ENCODE measurements around the gene SPNS3.

Gene SPNS3

DNA sequence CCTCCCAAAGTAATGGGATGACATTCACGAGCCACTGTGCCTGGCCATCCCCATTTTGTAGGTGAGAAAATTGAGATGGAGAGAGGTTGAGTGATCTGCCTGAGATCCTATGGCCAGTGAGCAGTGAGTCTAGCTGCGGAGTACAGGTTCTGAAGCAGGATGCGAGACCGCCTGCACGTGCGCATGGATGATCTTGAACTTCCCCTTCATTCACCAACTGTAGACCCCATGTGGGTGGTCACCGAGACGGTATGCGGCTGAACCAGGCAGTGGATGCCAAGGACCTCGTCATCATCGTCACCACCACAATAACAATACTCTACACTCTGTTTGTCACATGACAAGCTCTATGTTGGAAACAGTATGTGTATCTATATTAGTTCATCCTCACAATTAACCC lies 6.2 kb upstream of the SPNS3 start:
- TF ChIP-seq, protein P1, sequence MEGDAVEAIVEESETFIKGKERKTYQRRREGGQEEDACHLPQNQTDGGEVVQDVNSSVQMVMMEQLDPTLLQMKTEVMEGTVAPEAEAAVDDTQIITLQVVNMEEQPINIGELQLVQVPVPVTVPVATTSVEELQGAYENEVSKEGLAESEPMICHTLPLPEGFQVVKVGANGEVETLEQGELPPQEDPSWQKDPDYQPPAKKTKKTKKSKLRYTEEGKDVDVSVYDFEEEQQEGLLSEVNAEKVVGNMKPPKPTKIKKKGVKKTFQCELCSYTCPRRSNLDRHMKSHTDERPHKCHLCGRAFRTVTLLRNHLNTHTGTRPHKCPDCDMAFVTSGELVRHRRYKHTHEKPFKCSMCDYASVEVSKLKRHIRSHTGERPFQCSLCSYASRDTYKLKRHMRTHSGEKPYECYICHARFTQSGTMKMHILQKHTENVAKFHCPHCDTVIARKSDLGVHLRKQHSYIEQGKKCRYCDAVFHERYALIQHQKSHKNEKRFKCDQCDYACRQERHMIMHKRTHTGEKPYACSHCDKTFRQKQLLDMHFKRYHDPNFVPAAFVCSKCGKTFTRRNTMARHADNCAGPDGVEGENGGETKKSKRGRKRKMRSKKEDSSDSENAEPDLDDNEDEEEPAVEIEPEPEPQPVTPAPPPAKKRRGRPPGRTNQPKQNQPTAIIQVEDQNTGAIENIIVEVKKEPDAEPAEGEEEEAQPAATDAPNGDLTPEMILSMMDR (conservative IDR thresholded peaks at IDR 0.05): no peak

DNA sequence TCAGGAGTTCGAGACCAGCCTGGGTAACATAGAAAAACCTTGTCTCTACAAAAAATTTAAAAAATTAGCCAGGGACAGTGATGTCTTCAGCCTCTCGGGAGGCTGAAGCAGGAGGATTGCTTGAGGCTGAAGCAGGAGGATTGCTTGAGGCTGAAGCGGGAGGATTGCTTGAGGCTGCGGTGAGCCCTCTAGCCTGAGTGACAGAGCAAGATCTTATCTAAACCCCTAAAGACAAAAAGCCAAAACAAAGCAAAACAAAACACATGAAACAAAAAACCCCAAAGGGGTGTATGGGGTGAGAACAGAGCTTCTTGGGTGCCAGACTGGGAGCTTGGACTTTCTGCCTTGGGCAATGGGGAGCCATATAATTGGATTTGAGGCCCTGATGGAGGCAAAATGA lies 2.6 kb downstream of the SPNS3 start:
- no peak overlapping the region for H3K27ac ChIP-seq
- TF ChIP-seq, protein P1 (conservative IDR thresholded peaks at IDR 0.05): no peak

More for the DNA sequence above, 6.2 kb upstream of the SPNS3 start:
- no peak overlapping the region for H3K27ac ChIP-seq

DNA sequence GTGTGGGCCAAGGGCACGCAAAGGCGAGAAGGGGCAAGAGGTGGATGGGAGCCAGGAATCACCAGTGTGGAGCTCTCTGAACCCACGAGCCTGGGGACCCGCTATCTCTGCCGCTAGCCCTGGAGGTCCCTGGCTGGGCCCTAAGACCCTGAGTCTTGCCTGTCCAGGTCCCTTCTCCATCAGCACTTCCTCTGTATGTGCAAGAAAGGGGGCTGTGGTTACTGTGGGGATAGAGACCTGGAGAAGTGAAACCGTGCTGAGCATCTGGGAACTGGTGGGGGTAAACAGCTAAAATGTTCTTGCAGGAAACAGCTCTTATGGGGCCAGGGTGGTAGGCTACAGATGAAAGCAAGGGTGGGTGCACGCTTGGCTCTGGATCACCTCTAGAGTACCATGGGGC lies 3.1 kb downstream of the SPNS3 start:
- TF ChIP-seq, protein P1 (conservative IDR thresholded peaks at IDR 0.05): no peak
- H3K27ac ChIP-seq: no peak overlapping the region

DNA sequence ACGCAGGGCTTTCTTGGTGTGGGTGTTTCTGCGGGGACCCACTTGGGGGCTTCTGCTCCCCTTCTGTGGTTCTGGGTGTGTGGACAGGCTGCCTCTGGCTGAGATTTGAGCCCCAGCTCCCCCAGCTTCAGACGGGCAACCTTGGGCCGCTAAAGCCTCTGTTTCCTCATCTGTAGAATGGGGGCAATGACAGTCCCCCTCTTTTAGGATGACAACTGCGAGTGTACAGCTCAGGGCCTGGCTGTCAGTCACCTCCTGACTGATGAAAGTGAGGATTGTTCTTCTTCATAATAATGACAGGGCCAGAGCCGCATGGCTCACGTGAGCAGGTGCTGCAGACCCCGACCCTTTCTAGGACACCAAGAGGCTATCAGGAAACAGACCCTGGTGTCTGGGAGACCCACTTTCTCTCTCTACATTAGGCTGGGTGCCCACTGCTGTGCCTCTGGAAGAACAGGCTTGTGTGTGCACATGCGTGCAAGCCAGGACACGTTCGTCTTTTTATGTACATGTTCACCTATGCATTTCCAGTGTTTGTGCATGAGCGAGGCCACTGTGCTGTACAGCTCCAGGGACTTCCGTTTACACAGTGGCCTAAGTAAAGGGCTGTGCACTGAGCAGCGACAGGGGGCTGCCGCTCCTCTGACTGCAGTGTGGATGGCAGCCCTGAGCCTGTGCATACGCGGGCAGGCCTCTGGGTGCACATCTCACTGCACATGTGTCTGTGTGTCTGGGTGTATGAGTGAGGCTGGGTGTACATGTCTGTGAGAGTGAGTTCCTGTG lies 4.6 kb downstream of the SPNS3 start:
- TF ChIP-seq, protein P1 (conservative IDR thresholded peaks at IDR 0.05): no peak
- no peak overlapping the region for H3K27ac ChIP-seq

DNA sequence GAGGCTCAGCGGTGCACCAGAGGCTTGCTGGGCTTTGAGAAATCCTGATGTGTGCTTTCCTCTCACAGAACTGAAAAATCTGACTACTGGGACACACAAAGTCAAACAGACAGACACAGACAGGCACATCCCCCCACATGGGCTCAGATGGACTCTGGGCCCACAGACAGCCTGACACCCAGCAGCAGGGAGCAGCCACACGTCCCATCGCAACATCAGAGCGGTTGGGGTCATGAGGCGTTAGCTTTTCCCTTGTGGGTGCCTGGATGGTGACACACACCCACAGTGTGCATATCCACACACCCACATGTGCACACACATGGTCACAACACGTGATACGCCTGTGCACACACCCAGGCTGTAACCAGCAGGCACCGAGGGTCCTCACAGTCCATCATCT lies 6.3 kb downstream of the SPNS3 start:
- TF ChIP-seq, protein P1 (conservative IDR thresholded peaks at IDR 0.05): no peak
- peak overlapping the region; percentile 24; the same call in 1 of the 2 replicates for H3K27ac ChIP-seq

DNA sequence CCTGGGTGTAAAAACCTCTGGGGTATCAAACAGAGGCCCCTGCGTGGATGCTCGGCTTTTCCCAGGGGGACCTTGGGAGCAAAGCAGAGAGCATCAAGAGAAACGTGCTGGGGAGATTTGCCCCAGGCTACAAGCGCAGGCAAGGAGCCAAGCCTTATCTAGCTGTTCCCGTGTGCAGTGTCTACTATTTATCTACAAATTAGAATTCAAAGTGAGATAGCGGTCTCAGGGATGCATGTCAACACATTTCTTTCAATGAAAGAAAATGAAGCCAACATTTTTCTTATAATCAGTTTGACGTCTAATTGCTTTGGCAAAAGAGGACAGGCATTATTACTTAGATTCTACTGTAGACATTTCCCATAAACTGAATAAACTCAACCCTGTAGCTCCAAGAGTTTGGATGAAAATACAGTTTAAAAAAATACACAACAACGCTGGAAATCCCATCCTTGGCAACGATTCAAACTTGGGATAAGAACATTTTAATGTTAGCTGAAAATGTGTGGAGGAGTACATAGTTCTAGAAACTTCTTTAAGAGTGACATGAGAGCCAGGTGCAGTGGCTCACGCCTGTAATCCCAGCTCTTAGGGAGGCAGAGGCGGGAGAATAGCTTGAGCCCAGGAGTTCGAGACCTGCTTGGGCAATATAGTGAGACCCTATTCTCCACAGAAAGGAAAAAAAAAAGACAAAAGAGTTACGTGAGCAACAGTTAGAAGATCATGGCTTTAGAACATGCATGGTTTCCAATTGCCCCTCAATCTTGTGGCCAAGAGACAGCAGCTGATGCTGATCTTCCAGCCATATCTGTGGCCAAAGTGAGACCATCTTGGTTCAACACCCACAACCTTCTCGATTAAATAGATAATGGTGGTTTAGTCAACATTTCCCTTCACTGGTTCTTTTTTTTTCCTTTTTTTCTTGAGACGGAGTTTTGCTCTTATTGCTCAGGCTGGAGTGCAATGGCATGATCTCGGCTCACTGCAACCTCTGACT lies 7.2 kb downstream of the SPNS3 start:
- peak overlapping the region; percentile 24; the same call in 1 of the 2 replicates for H3K27ac ChIP-seq
- TF ChIP-seq, protein P1 (conservative IDR thresholded peaks at IDR 0.05): no peak

DNA sequence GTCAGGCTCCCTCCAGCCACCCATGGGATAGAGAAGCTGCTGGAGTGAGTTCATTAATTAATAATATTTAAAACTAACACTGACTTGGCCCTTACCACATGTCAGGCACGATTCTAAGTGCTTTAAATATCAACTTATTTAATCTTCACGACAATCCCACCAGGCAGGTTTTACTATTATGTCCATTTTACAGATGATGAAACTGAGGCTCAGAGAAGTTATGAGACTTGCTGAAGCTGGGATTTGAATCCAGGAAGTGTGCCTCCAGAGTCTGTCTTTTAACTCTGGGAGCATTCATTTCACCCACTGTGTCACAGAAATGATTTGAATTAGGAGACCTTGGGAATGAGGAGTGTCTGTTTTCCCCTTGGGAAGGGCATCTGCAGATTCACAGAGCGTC lies 8.8 kb downstream of the SPNS3 start:
- H3K27ac ChIP-seq: no peak overlapping the region
- TF ChIP-seq, protein P1 (conservative IDR thresholded peaks at IDR 0.05): no peak
